Stimulated activated CD4-positive, alpha-beta T cell treated with anti-CD3 and anti-CD28 coated beads, Interleukin-1b, Interleukin-23, amount 100 ng/mL, for 24 hours (primary cell): ENCODE measurements around the gene EDAR.
A peak's percentile ranks its signal among the peaks of the same experiment; 100 is the strongest.

ENCODE experiments used
- DNase-seq, 4 experiments: peaks; one replicate each; pipeline ENCODE4 v3.0.0-alpha.2; 2020; ENCODE audit warnings: low read depth in 4 of 4, low spot score in 1 of 4

The EDAR gene

DNA sequence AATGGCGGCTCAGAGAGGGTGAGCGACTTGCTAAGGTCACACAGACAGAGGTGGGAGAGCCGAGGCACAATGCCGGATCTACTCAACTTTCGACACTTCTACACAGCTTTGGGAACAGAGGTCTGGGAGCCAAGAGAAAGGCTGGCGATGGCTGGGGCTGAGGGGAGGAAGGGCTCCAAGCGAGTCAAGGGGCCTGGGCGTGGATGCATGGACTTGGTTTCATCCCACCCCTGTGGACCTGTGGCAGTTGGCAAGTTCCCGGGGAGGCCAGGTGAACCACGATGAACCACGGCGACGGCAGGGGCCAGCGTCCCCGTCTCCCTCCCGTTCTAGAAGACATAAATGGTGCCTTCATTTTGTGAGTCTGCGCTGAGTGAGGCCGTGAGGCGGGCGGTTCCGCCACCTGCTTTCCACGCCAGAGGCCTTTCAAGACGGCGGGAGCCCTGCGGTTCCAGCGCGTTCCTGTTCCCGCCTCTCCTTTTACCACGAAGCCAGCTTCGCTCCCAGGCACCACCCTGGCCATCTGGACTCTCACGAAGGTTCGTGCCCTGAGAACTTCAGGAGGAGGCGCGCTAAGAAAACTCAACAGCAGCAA, 46.7 kb downstream of the EDAR start:
- no peak for DNase-seq

GRCh38 chr2:108941767-108942166, 47.3 kb downstream of the EDAR start:
- no peak for DNase-seq

GRCh38 chr2:108941161-108941665, 47.8 kb downstream of the EDAR start:
- no peak for DNase-seq

DNA sequence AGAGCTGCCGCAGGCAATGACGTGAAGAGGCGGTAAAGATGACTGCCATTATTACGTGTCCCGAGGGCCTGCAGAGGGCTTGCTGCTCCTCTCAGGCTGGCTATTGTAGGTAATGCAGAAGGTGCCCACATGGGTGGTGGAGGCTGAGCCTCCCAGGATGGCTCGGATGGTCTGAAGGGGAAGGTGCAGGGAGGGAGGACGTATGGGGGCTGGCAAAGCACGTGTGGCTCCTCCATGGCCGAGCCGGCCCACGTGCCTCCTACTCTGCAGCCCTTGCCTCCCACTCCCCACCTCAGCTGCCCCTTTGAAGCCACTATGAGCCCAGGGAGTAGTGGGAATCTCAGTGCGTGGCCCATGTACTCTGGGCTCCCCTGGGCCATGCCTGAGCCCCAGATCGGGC, 48.9 kb downstream of the EDAR start:
- no peak for DNase-seq

DNA sequence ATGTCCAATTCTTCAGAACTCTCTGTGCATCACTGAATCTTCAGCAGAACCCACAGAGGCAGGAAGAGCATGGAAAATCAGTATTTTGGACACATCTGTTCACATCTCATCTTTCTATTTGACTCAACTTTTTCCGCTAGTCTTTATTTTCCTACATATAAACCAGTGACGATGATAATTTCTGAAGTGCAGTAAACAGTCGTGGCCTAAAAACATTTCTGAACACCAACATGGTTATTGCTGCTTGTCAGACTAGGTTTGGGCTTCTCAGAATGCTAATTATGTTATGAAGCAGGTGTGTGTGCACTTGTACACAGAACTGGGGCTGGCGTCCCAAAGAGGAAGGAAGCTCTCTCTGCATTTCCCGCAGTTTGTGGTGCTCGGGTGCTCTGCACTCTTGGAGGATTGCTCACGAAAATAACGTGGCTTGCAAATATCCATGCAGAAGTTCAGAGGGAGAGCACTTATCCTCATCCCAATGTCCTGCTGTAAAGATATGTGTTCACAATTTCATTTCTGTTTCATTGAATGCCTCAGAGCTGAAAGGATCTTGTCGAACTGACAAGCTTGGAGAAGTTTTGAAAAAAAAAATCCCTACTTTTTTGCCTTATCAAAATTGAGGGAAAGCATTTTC, 50.8 kb downstream of the EDAR start:
- no peak for DNase-seq

GRCh38 chr2:108937367-108938017, 51.5 kb downstream of the EDAR start:
- no peak for DNase-seq

DNA sequence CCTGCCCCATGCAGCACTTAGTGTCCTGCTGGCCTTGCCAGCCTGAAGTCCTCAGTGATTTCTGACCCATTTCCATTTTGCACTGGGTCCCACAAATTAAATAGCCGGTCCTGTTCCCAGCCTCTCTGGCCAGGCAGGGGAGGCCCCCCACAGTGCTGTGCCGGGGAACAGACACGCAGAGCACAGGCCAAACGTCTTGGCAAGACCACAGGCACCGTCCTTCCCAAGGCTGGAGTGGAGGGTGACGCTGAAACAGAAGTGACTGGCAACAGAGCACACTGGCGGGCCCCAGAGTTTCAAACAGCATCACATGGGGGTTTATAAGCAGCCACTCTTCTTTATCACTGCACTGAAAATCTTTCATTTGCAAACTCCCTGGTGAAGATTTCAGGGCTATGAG, 52.2 kb downstream of the EDAR start:
- DNase-seq = no peak

GRCh38 chr2:108936076-108936864, 52.8 kb downstream of the EDAR start:
- no peak for DNase-seq

DNA sequence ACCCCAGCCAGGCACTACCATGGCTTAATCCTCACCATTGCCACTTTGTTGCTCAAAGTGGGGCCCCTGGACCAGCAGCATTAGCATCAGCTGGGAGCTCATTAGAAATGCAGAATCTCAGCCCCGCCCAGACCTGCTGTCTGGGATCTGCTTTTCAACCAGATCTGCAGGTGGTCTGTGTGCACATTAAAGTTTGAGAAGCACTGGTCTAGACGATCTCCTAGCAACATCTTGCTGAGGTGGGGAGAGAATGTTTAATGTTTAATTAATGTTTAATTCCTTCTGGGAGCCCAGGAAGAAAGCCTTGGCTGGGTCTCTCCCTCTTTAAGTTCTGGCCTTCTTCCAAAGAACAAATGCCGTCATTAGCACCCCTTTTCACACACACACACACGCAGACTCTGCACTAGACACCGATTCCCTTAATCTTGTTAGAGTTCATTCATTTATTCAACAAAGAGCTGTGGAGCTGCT, 53.7 kb downstream of the EDAR start:
- no peak for DNase-seq

GRCh38 chr2:108934583-108935245, 54.3 kb downstream of the EDAR start:
- no peak for DNase-seq

GRCh38 chr2:108934151-108934550, 54.9 kb downstream of the EDAR start:
- no peak for DNase-seq

DNA sequence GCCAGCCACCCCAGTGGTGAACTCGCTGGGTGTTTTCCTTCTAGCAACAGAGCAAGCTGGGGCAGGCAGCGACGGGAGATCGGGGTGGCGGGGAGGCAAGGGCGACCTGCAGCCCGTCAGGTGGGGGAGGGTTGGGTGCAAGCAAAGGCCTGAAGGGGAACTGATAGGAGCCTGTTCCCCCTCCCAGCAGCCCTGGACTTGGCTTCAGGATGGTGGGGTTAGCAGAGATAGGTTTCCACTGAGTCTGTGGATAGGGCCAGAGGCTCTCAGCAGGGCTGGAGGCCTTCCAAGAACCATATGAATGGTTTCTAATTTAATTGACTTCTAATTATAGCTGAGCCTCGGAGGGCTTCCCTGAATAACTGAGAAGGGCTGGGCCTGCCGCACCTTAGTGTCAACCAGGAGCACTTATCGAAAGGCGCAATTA, 55.3 kb downstream of the EDAR start:
- DNase-seq = no peak

GRCh38 chr2:108932736-108933332, 56.2 kb downstream of the EDAR start:
- no peak for DNase-seq

- no peak for DNase-seq
These were observed 57.6 kb downstream of the EDAR start for GRCh38 chr2:108931372-108931771.

DNA sequence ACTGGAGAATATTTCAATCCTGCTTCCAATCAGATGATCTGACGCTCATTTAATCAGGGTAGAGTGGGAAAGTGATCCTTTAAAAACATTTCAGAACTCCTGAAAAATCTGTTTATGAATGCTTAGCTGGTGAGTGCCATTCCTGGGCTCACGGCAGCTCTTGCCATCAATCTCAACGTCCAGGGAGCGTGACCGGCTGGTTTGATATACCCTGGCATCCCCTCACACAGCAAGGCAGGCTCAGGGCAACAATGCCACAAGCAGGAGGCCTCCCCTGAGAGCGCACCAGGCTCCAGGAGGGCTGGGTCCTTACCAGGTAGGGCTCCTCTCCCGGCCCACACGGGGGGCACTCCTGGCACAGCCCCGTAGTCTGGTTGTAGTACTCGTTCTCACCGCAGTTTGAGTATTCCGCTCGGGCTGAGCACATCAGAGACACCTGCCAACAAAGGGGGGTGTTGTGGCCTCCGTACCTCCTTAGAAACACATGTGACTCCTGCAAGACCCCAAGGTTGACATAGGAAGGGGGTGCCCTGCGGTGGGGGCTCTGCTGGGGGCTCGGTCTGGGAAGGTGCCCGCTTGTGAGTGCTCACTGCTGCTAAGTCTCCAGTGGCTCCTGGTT, 59.1 kb downstream of the EDAR start:
- DNase-seq = no peak

GRCh38 chr2:108928660-108929377, 60.2 kb downstream of the EDAR start:
- no peak for DNase-seq

DNA sequence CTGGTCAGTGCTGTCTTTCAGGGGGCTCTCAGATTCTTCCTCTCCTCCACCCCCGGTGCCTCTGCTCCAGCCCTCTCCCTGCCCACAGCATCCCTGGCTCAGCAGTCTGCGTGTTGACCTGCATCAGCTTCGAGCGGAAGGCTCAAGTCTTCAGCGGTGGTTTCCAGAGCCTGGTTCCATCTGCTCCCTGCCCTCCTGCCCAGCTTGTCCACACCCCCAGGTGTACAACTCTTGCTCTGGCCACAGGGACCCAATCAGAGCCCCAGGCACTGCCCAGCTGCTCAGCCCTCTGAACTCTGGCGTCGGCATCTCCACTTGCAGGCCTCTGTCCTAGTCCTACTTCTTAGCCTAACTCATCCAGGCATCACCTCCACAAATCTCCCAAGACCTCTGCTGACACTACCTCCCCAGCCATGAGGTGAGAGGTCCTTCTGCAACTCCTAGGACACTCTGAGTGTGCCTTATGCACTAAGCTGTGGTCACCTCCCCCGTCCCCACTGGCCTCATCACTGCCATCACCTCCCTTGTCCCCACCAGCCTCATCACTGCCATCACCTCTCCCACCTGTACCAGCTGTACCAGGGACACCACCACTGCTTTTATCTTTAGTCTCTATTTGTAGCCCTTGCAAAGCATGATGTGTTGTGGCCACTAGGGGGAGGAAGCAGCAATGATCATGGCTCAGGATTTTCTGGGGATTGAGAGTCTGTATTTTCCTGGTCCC, 60.9 kb downstream of the EDAR start:
- DNase-seq = peak in 3 of 4 experiments; percentile 5 to 15 (median 8)

- DNase-seq = no peak
These were observed 61.6 kb downstream of the EDAR start for GRCh38 chr2:108927405-108927804.
